ENCODE data around the gene PODXL.

Gene PODXL

DNA sequence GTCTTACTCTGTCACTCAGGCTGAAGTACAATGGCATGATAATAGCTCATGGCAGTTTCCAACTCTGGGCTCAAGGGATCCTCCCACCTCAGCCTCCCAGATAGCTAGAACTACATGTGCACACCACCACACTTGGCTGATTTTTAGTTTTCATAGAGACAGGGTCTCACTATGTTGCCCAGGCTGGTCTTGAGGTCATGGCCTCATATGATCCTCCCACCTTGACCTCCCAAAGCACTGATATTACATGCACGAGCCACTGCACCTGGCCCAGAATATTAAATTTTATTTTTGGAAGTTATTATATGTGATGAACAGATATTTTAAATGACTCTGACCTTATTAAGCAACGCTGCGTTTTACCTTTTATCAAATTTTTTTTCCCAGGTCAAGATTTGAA, 94.4 kb downstream of the PODXL start:
- 0 out of 2 replicates have a peak, but pooled peaks cover 6% of the 10 kb centered on the region for H3K4me1 ChIP-seq (ENCODE audit: low read length)
- no peak overlapping the region for H2AFZ ChIP-seq (ENCODE audit: low read length)
- H4K20me1 ChIP-seq (ENCODE audit: insufficient read depth, low read length) = no peaks in the 10 kb centered on the region
- TF ChIP-seq EZH2phosphoT487 (IDR thresholded peaks at IDR 0.05; ENCODE audit: low read length) (no peak), EZH2 (optimal IDR thresholded peaks at IDR 0.05; ENCODE audit: low read depth, low read length) (no peak)
- no peaks in the 10 kb centered on the region for H3K9me2 ChIP-seq (replicated peaks; ENCODE audit: insufficient read depth, low read length)
- H3K27ac ChIP-seq (ENCODE audit: low read length) = no peak overlapping the region
- DNase-seq = no peak
- no peaks in the 10 kb centered on the region for H3K9me3 ChIP-seq (replicated peaks; ENCODE audit: insufficient read depth, low read length)
- H3K36me3 ChIP-seq (replicated peaks; ENCODE audit: insufficient read depth, low read length) = 0 out of 2 replicates have a peak, but pooled peaks cover 4% of the 10 kb centered on the region
- H3K4me3 ChIP-seq (ENCODE audit: low read length) = no peak overlapping the region
- no peak overlapping the region for H3K4me2 ChIP-seq (ENCODE audit: low read depth, low read length)
- H3F3A ChIP-seq (ENCODE audit: insufficient read depth, low read length) = no peaks in the 10 kb centered on the region
- no peak overlapping the region for H3K9ac ChIP-seq (ENCODE audit: low read length)
- H3K79me2 ChIP-seq (ENCODE audit: low read length) = no peaks in the 10 kb centered on the region
- H3K27me3 ChIP-seq (replicated peaks; ENCODE audit: insufficient read depth, low read length) = no peaks in the 10 kb centered on the region

DNA sequence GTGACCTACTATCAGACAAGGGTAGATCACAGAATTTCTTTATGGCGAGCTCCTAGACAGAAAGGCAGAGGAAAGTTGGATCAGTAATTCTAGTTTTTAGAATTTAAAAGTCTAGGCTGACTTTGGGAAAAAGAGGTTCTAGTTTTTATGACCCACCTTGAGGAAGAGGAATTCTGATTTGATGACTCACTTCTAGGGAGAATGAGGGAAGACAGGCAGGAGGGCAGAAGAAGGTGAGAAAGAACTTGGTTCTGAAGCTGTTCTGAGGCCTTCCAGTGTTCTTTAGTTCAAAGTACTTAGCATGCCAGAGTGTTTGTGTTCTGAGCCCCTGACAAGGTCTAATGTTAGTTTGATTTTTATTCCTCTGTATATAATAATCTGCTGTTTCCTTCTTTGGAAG, 97.2 kb downstream of the PODXL start:
- no peak overlapping the region for H3K9ac ChIP-seq (ENCODE audit: low read length)

DNA sequence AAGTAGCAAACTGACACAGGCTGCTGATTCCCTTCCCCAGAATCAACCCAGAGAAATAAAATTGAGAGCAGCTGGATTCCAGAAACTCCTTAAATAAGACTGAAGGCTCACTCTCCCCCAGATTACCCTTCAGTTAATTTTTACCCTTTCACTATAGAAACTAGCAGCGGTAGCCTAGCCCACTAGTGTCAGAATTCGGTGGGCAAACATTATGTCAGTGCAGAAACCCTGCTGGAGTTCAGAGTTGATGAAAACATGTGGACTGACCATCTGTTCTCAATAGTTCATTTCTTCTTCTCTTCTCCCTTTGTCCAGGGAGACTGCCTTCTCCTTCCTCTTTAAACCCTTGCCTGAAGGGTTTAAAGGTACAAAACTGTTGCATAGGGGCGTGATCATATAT, 100.1 kb downstream of the PODXL start:
- H3K27ac ChIP-seq (ENCODE audit: low read length) = no peak overlapping the region

More for the DNA sequence above, 97.2 kb downstream of the PODXL start:
- Histone ChIP-seq H3K36me3 (replicated peaks; ENCODE audit: insufficient read depth, low read length) (no peaks in the 10 kb centered on the region), H3K27ac (ENCODE audit: low read length) (no peak overlapping the region), H3K4me2 (ENCODE audit: low read depth, low read length) (no peak overlapping the region), H3F3A (ENCODE audit: insufficient read depth, low read length) (no peaks in the 10 kb centered on the region), H4K20me1 (ENCODE audit: insufficient read depth, low read length) (no peaks in the 10 kb centered on the region), H3K79me2 (ENCODE audit: low read length) (no peaks in the 10 kb centered on the region), H3K27me3 (replicated peaks; ENCODE audit: insufficient read depth, low read length) (no peaks in the 10 kb centered on the region), H3K4me3 (ENCODE audit: low read length) (no peak overlapping the region), H2AFZ (ENCODE audit: low read length) (no peak overlapping the region), H3K4me1 (ENCODE audit: low read length) (0 out of 2 replicates have a peak, but pooled peaks cover 6% of the 10 kb centered on the region), H3K9me3 (replicated peaks; ENCODE audit: insufficient read depth, low read length) (no peaks in the 10 kb centered on the region), H3K9me2 (replicated peaks; ENCODE audit: insufficient read depth, low read length) (no peaks in the 10 kb centered on the region)
- DNase-seq = no peak
- TF ChIP-seq, protein P1, sequence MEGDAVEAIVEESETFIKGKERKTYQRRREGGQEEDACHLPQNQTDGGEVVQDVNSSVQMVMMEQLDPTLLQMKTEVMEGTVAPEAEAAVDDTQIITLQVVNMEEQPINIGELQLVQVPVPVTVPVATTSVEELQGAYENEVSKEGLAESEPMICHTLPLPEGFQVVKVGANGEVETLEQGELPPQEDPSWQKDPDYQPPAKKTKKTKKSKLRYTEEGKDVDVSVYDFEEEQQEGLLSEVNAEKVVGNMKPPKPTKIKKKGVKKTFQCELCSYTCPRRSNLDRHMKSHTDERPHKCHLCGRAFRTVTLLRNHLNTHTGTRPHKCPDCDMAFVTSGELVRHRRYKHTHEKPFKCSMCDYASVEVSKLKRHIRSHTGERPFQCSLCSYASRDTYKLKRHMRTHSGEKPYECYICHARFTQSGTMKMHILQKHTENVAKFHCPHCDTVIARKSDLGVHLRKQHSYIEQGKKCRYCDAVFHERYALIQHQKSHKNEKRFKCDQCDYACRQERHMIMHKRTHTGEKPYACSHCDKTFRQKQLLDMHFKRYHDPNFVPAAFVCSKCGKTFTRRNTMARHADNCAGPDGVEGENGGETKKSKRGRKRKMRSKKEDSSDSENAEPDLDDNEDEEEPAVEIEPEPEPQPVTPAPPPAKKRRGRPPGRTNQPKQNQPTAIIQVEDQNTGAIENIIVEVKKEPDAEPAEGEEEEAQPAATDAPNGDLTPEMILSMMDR (IDR thresholded peaks at IDR 0.05; ENCODE audit: low read length) = no peak
- TF ChIP-seq EZH2 (optimal IDR thresholded peaks at IDR 0.05; ENCODE audit: low read depth, low read length) (no peak), EZH2phosphoT487 (IDR thresholded peaks at IDR 0.05; ENCODE audit: low read length) (no peak)

DNA sequence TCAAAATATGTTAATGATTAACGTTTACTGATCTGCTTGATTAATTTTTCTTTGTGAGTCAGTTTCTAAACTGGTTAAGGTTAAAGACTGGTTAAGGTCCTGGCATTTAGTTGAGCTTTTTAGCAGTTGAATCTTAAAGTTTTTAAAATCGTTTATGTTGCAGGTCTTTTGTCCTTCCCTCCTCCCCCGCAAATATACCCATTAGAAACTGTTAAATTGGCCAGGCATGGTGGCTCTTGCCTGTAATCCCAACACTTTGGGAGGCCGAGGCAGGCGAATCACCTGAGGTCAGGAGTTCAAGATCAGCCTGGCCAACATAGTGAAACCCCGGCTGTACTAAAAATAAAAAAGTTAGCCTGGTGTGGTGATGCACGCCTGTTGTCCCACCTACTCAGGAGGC, 100.9 kb downstream of the PODXL start:
- no peak for DNase-seq
- H4K20me1 ChIP-seq (ENCODE audit: insufficient read depth, low read length) = no peaks in the 10 kb centered on the region
- TF ChIP-seq EZH2phosphoT487 (IDR thresholded peaks at IDR 0.05; ENCODE audit: low read length) = no peak
- TF ChIP-seq, protein P1 (IDR thresholded peaks at IDR 0.05; ENCODE audit: low read length) = no peak
- TF ChIP-seq EZH2 (optimal IDR thresholded peaks at IDR 0.05; ENCODE audit: low read depth, low read length) = no peak

More for the DNA sequence above, 100.1 kb downstream of the PODXL start:
- Histone ChIP-seq H3K9ac (ENCODE audit: low read length) (no peak overlapping the region), H2AFZ (ENCODE audit: low read length) (no peak overlapping the region), H4K20me1 (ENCODE audit: insufficient read depth, low read length) (no peaks in the 10 kb centered on the region), H3K4me1 (ENCODE audit: low read length) (0 out of 2 replicates have a peak, but pooled peaks cover 6% of the 10 kb centered on the region), H3K9me3 (replicated peaks; ENCODE audit: insufficient read depth, low read length) (no peaks in the 10 kb centered on the region), H3K9me2 (replicated peaks; ENCODE audit: insufficient read depth, low read length) (no peaks in the 10 kb centered on the region), H3K4me2 (ENCODE audit: low read depth, low read length) (no peak overlapping the region), H3F3A (ENCODE audit: insufficient read depth, low read length) (no peaks in the 10 kb centered on the region), H3K36me3 (replicated peaks; ENCODE audit: insufficient read depth, low read length) (no peaks in the 10 kb centered on the region), H3K27me3 (replicated peaks; ENCODE audit: insufficient read depth, low read length) (no peaks in the 10 kb centered on the region), H3K4me3 (ENCODE audit: low read length) (no peak overlapping the region), H3K79me2 (ENCODE audit: low read length) (no peaks in the 10 kb centered on the region)
- TF ChIP-seq EZH2 (optimal IDR thresholded peaks at IDR 0.05; ENCODE audit: low read depth, low read length) = no peak
- no peak for TF ChIP-seq EZH2phosphoT487 (IDR thresholded peaks at IDR 0.05; ENCODE audit: low read length)
- TF ChIP-seq, protein P1 (IDR thresholded peaks at IDR 0.05; ENCODE audit: low read length) = no peak
- DNase-seq = no peak

More for the DNA sequence above, 100.9 kb downstream of the PODXL start:
- no peaks in the 10 kb centered on the region for H3F3A ChIP-seq (ENCODE audit: insufficient read depth, low read length)
- H3K9me3 ChIP-seq (replicated peaks; ENCODE audit: insufficient read depth, low read length) = no peaks in the 10 kb centered on the region
- no peak overlapping the region for H3K27ac ChIP-seq (ENCODE audit: low read length)
- H3K79me2 ChIP-seq (ENCODE audit: low read length) = no peaks in the 10 kb centered on the region
- H3K4me3 ChIP-seq (ENCODE audit: low read length) = no peak overlapping the region
- H3K9ac ChIP-seq (ENCODE audit: low read length) = no peak overlapping the region
- H3K9me2 ChIP-seq (replicated peaks; ENCODE audit: insufficient read depth, low read length) = no peaks in the 10 kb centered on the region
- 0 out of 2 replicates have a peak, but pooled peaks cover 6% of the 10 kb centered on the region for H3K4me1 ChIP-seq (ENCODE audit: low read length)
- no peak overlapping the region for H3K4me2 ChIP-seq (ENCODE audit: low read depth, low read length)
- no peaks in the 10 kb centered on the region for H3K27me3 ChIP-seq (replicated peaks; ENCODE audit: insufficient read depth, low read length)
- no peaks in the 10 kb centered on the region for H3K36me3 ChIP-seq (replicated peaks; ENCODE audit: insufficient read depth, low read length)
- no peak overlapping the region for H2AFZ ChIP-seq (ENCODE audit: low read length)

All from MM.1S (cell line).